ENCODE data around the gene STARD4. TPM values are rescaled to one million over a fixed set of nuclear protein-coding genes. Genes with fewer than 3 reads are reported as not detected.

STARD4 gene
- total RNA-seq, 1 experiment from 2014 or later = 65.0 TPM

DNA sequence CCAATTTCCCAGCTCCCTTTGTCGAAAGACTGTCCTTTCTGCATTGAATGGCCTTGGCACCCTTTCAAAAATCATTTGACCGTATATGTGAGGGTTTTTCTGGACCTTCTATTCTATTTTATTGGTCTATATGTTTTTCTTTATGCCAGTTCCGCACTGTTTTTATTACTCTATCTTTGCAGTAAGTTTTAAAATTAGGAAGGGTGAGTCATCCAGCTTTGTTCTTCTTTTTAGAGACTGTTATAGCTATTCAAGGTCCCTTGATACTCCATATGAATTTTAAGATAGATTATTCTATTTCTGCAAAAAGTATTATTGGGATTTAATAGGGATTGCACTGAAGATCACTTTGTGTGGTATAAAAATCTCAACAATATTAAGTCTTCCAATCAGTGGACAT is 44.2 kb upstream of the STARD4 start:
- DNase-seq = no peak
- Mint-ChIP-seq H3K4me1 (ENCODE audit: low read depth, unreplicated experiment) (no peaks in the 10 kb centered on the region), H3K36me3 (ENCODE audit: insufficient read depth, unreplicated experiment) (no peaks in the 10 kb centered on the region), H3K27ac (ENCODE audit: unreplicated experiment) (no peak overlapping the region), H3K27me3 (ENCODE audit: unreplicated experiment) (no peaks in the 10 kb centered on the region), H3K9me3 (ENCODE audit: low read depth, unreplicated experiment) (peaks cover 5% of the 10 kb centered on the region), H3K4me3 (ENCODE audit: low read depth, unreplicated experiment) (no peak overlapping the region)
- intact Hi-C loops (cut with micrococcal nuclease; ENCODE audit: unreplicated experiment) = loop anchor here (10.0 kb wide), 1 partner anchor 288 kb away; no protein-coding TSS in a partner anchor
- TF ChIP-seq, protein P1, sequence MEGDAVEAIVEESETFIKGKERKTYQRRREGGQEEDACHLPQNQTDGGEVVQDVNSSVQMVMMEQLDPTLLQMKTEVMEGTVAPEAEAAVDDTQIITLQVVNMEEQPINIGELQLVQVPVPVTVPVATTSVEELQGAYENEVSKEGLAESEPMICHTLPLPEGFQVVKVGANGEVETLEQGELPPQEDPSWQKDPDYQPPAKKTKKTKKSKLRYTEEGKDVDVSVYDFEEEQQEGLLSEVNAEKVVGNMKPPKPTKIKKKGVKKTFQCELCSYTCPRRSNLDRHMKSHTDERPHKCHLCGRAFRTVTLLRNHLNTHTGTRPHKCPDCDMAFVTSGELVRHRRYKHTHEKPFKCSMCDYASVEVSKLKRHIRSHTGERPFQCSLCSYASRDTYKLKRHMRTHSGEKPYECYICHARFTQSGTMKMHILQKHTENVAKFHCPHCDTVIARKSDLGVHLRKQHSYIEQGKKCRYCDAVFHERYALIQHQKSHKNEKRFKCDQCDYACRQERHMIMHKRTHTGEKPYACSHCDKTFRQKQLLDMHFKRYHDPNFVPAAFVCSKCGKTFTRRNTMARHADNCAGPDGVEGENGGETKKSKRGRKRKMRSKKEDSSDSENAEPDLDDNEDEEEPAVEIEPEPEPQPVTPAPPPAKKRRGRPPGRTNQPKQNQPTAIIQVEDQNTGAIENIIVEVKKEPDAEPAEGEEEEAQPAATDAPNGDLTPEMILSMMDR (IDR thresholded peaks at IDR 0.05; ENCODE audit: unreplicated experiment) = no peak
- no TSS peak for BruUV-seq (replicated peaks)
- CTCF ChIA-PET = no interaction called here

DNA sequence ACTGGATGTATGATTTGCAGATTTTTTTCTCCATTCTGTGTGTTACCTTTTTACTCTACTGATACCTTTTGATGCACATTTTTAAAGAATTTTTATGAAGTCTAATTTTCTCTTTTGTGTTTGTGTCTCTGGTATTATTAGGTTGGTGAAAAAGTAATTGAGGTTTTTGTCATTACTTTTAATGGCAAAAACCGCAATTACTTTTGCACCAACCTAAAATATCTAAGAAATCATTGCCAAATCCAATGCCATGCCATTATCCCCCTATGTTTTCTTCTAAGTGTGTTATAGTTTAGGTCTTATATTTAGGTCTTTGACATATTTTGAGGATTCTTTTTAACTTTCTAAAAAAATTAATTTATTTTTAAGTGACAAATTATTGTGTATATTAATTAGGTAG is 43.4 kb upstream of the STARD4 start:
- Mint-ChIP-seq H3K27ac (ENCODE audit: unreplicated experiment) (no peak overlapping the region), H3K27me3 (ENCODE audit: unreplicated experiment) (no peaks in the 10 kb centered on the region), H3K9me3 (ENCODE audit: low read depth, unreplicated experiment) (peaks cover 5% of the 10 kb centered on the region), H3K4me3 (ENCODE audit: low read depth, unreplicated experiment) (no peak overlapping the region), H3K4me1 (ENCODE audit: low read depth, unreplicated experiment) (peaks cover under 1% of the 10 kb centered on the region), H3K36me3 (ENCODE audit: insufficient read depth, unreplicated experiment) (no peaks in the 10 kb centered on the region)
- intact Hi-C loops (cut with micrococcal nuclease; ENCODE audit: unreplicated experiment) = loop anchor here (10.0 kb wide), 1 partner anchor 289 kb away; no protein-coding TSS in a partner anchor
- no peak for DNase-seq
- TF ChIP-seq, protein P1 (IDR thresholded peaks at IDR 0.05; ENCODE audit: unreplicated experiment) = no peak
- no TSS peak for BruUV-seq (replicated peaks)
- CTCF ChIA-PET = no interaction called here

DNA sequence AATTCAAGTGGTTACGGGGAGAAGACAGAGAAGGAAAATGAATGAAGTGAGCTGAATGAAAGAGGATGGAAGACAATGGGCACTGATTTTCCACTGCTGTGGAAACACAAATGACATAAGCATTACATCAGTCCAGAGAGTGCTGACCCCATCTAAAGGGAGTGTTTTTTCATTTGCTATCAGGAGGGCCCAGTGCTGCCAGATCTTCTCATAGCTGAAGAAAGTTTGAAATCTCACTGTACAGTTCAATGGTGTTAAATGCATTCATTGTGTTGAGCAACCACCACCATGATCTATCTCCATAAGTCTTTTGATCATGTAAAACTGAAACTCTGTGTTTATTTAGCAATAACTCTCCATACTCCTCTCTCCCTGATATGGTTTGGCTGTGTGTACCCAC is 41.5 kb upstream of the STARD4 start:
- DNase-seq = no peak
- no TSS peak for BruUV-seq (replicated peaks)
- no peak overlapping the region for H3K4me3 Mint-ChIP-seq (ENCODE audit: low read depth, unreplicated experiment)
- TF ChIP-seq, protein P1 (IDR thresholded peaks at IDR 0.05; ENCODE audit: unreplicated experiment) = no peak
- peaks cover 9% of the 10 kb centered on the region for H3K4me1 Mint-ChIP-seq (ENCODE audit: low read depth, unreplicated experiment)
- H3K27me3 Mint-ChIP-seq (ENCODE audit: unreplicated experiment) = no peaks in the 10 kb centered on the region
- intact Hi-C loops (cut with micrococcal nuclease; ENCODE audit: unreplicated experiment) = loop anchor here (5.0 to 10.0 kb wide), 2 partner anchors 128 to 291 kb away; no protein-coding TSS in a partner anchor
- no peaks in the 10 kb centered on the region for H3K36me3 Mint-ChIP-seq (ENCODE audit: insufficient read depth, unreplicated experiment)
- H3K9me3 Mint-ChIP-seq (ENCODE audit: low read depth, unreplicated experiment) = peaks cover 5% of the 10 kb centered on the region
- CTCF ChIA-PET = no interaction called here
- H3K27ac Mint-ChIP-seq (ENCODE audit: unreplicated experiment) = no peak overlapping the region

DNA sequence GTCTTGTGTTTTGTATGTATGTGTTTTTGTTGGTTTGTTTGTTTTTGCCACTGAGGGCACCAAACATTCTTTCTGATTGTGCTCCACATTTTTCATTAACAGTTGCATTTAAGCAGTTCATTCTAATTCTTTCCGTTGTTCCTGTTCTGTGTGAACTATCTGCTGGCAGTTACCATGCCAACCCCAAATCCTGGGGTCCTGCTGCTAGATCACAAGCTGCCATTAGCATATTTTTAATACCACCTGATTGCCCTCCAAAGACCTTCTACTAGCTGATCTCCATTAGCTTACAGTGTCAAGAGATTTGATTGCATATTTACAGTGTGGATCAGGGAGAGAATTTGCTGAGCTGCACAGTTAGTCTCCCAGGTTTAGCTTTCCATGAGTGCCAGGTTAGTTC is 40.6 kb upstream of the STARD4 start:
- CTCF ChIA-PET = interaction anchor here (1.1 kb wide), 1 partner anchor 317 kb away, joined by 5 read pairs; no protein-coding TSS in a partner anchor

More for the DNA sequence above, 40.6 kb upstream of the STARD4 start:
- H3K9me3 Mint-ChIP-seq (ENCODE audit: low read depth, unreplicated experiment) = peaks cover 5% of the 10 kb centered on the region
- no peaks in the 10 kb centered on the region for H3K36me3 Mint-ChIP-seq (ENCODE audit: insufficient read depth, unreplicated experiment)
- no peak overlapping the region for H3K4me3 Mint-ChIP-seq (ENCODE audit: low read depth, unreplicated experiment)
- peaks cover 9% of the 10 kb centered on the region for H3K4me1 Mint-ChIP-seq (ENCODE audit: low read depth, unreplicated experiment)
- no peak overlapping the region for H3K27ac Mint-ChIP-seq (ENCODE audit: unreplicated experiment)
- no TSS peak for BruUV-seq (replicated peaks)
- DNase-seq = no peak
- intact Hi-C loops (cut with micrococcal nuclease; ENCODE audit: unreplicated experiment) = loop anchor here (5.0 to 10.0 kb wide), 2 partner anchors 129 to 292 kb away; no protein-coding TSS in a partner anchor
- no peaks in the 10 kb centered on the region for H3K27me3 Mint-ChIP-seq (ENCODE audit: unreplicated experiment)
- TF ChIP-seq, protein P1 (IDR thresholded peaks at IDR 0.05; ENCODE audit: unreplicated experiment) = no peak
